HepG2 (cell line): ENCODE results near the gene APC2. TPM values are rescaled to one million over a fixed set of nuclear protein-coding genes. Genes with fewer than 3 reads are reported as not detected.
A peak's percentile ranks its signal among the peaks of the same experiment; 100 is the strongest.

ENCODE experiments used
- ARNT2 ChIP-seq: sonication (generic); formaldehyde crosslinking; IDR thresholded peaks from 2 replicates; pipeline ENCODE4 v1.8.0; 2022; ENCODE audit warnings: mild to moderate bottlenecking, low read depth, missing genetic modification reagents, moderate library complexity
- BHLHE40 ChIP-seq: IDR thresholded peaks from 2 replicates; pipeline ENCODE4 v1.6.1; 2011; ENCODE audit warnings: low read length, improper control_type of control experiment
- CEBPB ChIP-seq: IDR thresholded peaks from 2 replicates; pipeline ENCODE4 v1.6.1; 2011; ENCODE audit warnings: low read depth, low read length, improper control_type of control experiment, borderline replicate concordance
- ETS1 ChIP-seq: sonication (generic); formaldehyde crosslinking; IDR thresholded peaks from 2 replicates; pipeline ENCODE4 v1.4.0; 2020; ENCODE audit warnings: missing genetic modification reagents
- GMEB1 ChIP-seq: sonication (generic); formaldehyde crosslinking; IDR thresholded peaks from 2 replicates; pipeline ENCODE4 v1.5.1; 2020; ENCODE audit warnings: missing genetic modification reagents, mild to moderate bottlenecking, borderline replicate concordance
- HNRNPH1 ChIP-seq: fragments of 200-400 bp; formaldehyde crosslinking; optimal IDR thresholded peaks from 2 replicates; pipeline ENCODE3; 2017; ENCODE audit warnings: mild to moderate bottlenecking, low read depth, low read length
- MTA1 ChIP-seq: sonication (generic); formaldehyde crosslinking; IDR thresholded peaks from 2 replicates; pipeline ENCODE4 v1.4.0; 2020; ENCODE audit warnings: missing genetic modification reagents, mild to moderate bottlenecking, borderline replicate concordance
- RBM39 ChIP-seq: fragments of 200-400 bp; formaldehyde crosslinking; IDR thresholded peaks from one replicate; pipeline ENCODE4 v1.6.1; 2018; ENCODE audit warnings: antibody characterized with exemption, mild to moderate bottlenecking, low read depth, low read length; ENCODE audit not compliant: poor library complexity, severe bottlenecking
- SOX6 ChIP-seq, 2 experiments: fragments of 450-650 bp in 1 of 2; sonication (generic) in 1 of 2; formaldehyde crosslinking in 1 of 2; IDR thresholded peaks; 2 replicates each; pipeline versions ENCODE4 v1.4.0 to v1.6.1; 2017 to 2020; ENCODE audit warnings: antibody characterized with exemption in 1 of 2, mild to moderate bottlenecking in 1 of 2, missing genetic modification reagents in 1 of 2
- SRSF1 ChIP-seq: fragments of 200-400 bp; formaldehyde crosslinking; optimal IDR thresholded peaks from 2 replicates; pipeline ENCODE3; 2017; ENCODE audit warnings: mild to moderate bottlenecking, low read depth, low read length, moderate library complexity
- TSC22D2 ChIP-seq: sonication (generic); formaldehyde crosslinking; IDR thresholded peaks from 2 replicates; pipeline ENCODE4 v1.5.1; 2020; ENCODE audit warnings: missing genetic modification reagents, mild to moderate bottlenecking, borderline replicate concordance
- ZFY ChIP-seq: sonication (generic); formaldehyde crosslinking; IDR thresholded peaks from 2 replicates; pipeline ENCODE4 v1.4.0; 2020; ENCODE audit warnings: missing genetic modification reagents
- ZMYM2 ChIP-seq: sonication (generic); formaldehyde crosslinking; IDR thresholded peaks from 2 replicates; pipeline ENCODE4 v1.8.0; 2022; ENCODE audit warnings: mild to moderate bottlenecking, missing genetic modification reagents
- ZNF720 ChIP-seq: sonication (generic); formaldehyde crosslinking; IDR thresholded peaks from 2 replicates; pipeline ENCODE4 v1.4.0; 2020; ENCODE audit warnings: missing genetic modification reagents
- ZNF766 ChIP-seq: sonication (generic); formaldehyde crosslinking; IDR thresholded peaks from 2 replicates; pipeline ENCODE4 v1.5.0; 2020; ENCODE audit warnings: missing genetic modification reagents, borderline replicate concordance
- polyA plus RNA-seq, 8 experiments: library from polyadenylated mRNA; depleted of rRNA in 3 of 8; stranded (reverse) in 7 of 8; unstranded in 1 of 8; fragments of >200 nt; fragmentation: Illumina TruSeq in 4 of 8; extraction: Trizol in 4 of 8; gene quantifications; 2 replicates each; pipeline versions ENCODE4 v1.2.1 to v1.2.3, GENCODE V29; 2011 to 2016; ENCODE audit warnings: low read depth in 4 of 8, missing spikeins in 1 of 8, mixed read lengths in 1 of 8; ENCODE audit not compliant: insufficient read depth in 1 of 8
- total RNA-seq, 5 experiments: library from RNA; depleted of rRNA; stranded (reverse); fragments of >200 nt; fragmentation: Illumina TruSeq; extraction: Trizol; gene quantifications; 2 replicates each; pipeline ENCODE4 v1.2.3, GENCODE V29; 2016; ENCODE audit warnings: low read depth in 1 of 5
- TF ChIP-seq, protein P1 (sequence below): sonication (generic); formaldehyde crosslinking; IDR thresholded peaks from 2 replicates; pipeline ENCODE4 v1.5.0; 2020; ENCODE audit warnings: mild to moderate bottlenecking, missing genetic modification reagents
- TF ChIP-seq, protein P2 (sequence below): sonication (generic); formaldehyde crosslinking; IDR thresholded peaks from 2 replicates; pipeline ENCODE4 v1.5.0; 2020; ENCODE audit warnings: missing genetic modification reagents
- TF ChIP-seq, protein P3 (sequence below): sonication (generic); formaldehyde crosslinking; IDR thresholded peaks from 2 replicates; pipeline ENCODE4 v1.4.0; 2020; ENCODE audit warnings: mild to moderate bottlenecking, missing genetic modification reagents

APC2 gene
- total and polyA plus RNA-seq, 2 of the 13 experiments (the other 11 are each of a cell fraction or from before 2014, with no cell fraction given): 0.08 to 0.22 TPM

- TF ChIP-seq BHLHE40 (peak; percentile 88), SRSF1 (peak; percentile 39), GMEB1 (CRISPR knock-in tag) (peak; percentile 97), ZNF720 (CRISPR knock-in tag) (no peak), ZNF766 (CRISPR knock-in tag) (no peak), RBM39 (no peak), TSC22D2 (CRISPR knock-in tag) (no peak), CEBPB (no peak), ZMYM2 (CRISPR knock-in tag) (no peak), SOX6 (IDR thresholded peaks at IDR 0.05) (no peak), SOX6 (CRISPR knock-in tag; IDR thresholded peaks at IDR 0.05) (no peak), ZFY (peak; percentile 32; the same call in 1 of the 2 replicates), HNRNPH1 (no peak), MTA1 (CRISPR knock-in tag) (peak; percentile 72; the same call in 1 of the 2 replicates), ARNT2 (peak; percentile 81), ETS1 (CRISPR knock-in tag) (no peak)
- TF ChIP-seq, protein P1, sequence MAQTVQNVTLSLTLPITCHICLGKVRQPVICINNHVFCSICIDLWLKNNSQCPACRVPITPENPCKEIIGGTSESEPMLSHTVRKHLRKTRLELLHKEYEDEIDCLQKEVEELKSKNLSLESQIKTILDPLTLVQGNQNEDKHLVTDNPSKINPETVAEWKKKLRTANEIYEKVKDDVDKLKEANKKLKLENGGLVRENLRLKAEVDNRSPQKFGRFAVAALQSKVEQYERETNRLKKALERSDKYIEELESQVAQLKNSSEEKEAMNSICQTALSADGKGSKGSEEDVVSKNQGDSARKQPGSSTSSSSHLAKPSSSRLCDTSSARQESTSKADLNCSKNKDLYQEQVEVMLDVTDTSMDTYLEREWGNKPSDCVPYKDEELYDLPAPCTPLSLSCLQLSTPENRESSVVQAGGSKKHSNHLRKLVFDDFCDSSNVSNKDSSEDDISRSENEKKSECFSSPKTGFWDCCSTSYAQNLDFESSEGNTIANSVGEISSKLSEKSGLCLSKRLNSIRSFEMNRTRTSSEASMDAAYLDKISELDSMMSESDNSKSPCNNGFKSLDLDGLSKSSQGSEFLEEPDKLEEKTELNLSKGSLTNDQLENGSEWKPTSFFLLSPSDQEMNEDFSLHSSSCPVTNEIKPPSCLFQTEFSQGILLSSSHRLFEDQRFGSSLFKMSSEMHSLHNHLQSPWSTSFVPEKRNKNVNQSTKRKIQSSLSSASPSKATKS (CRISPR knock-in tag): no peak
- TF ChIP-seq, protein P2, sequence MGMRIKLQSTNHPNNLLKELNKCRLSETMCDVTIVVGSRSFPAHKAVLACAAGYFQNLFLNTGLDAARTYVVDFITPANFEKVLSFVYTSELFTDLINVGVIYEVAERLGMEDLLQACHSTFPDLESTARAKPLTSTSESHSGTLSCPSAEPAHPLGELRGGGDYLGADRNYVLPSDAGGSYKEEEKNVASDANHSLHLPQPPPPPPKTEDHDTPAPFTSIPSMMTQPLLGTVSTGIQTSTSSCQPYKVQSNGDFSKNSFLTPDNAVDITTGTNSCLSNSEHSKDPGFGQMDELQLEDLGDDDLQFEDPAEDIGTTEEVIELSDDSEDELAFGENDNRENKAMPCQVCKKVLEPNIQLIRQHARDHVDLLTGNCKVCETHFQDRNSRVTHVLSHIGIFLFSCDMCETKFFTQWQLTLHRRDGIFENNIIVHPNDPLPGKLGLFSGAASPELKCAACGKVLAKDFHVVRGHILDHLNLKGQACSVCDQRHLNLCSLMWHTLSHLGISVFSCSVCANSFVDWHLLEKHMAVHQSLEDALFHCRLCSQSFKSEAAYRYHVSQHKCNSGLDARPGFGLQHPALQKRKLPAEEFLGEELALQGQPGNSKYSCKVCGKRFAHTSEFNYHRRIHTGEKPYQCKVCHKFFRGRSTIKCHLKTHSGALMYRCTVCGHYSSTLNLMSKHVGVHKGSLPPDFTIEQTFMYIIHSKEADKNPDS (CRISPR knock-in tag): no peak
- TF ChIP-seq, protein P3, sequence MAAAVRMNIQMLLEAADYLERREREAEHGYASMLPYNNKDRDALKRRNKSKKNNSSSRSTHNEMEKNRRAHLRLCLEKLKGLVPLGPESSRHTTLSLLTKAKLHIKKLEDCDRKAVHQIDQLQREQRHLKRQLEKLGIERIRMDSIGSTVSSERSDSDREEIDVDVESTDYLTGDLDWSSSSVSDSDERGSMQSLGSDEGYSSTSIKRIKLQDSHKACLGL (CRISPR knock-in tag): peak; percentile 21; the same call in 1 of the 2 replicates
Measured at GRCh38 chr19:1406774-1407527, 43.0 kb upstream of the APC2 start (continued).
